ENCODE data around the gene ABLIM1.

DNA sequence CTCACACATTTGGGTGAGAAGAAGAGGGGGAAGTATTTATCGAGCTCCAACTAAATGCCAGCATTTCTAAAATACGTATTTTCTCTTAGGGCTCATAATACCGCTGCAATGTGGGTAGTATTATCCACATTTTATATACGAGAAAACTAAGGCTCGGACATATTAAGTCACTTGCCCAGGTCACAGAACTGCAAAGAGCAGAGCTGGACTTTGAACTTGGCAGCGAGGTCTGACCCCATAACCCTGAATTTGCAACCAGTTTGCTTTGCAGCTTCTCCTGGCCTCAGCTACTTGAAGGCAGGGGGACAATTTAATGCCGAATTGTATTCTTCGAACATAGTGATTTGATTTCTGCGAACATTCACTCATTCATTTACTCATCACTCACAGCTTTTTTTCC lies 7.2 kb downstream of the ABLIM1 start:
- TF ChIP-seq CTCF (IDR thresholded peaks at IDR 0.05), result no peak
- no peak for TF ChIP-seq POLR2AphosphoS5 (IDR thresholded peaks at IDR 0.05; ENCODE audit: low read depth, low read length)
- no peak for TF ChIP-seq SIN3A (IDR thresholded peaks at IDR 0.05; ENCODE audit: borderline replicate concordance, insufficient read depth, low read depth, low read length)
- TF ChIP-seq, protein P1, sequence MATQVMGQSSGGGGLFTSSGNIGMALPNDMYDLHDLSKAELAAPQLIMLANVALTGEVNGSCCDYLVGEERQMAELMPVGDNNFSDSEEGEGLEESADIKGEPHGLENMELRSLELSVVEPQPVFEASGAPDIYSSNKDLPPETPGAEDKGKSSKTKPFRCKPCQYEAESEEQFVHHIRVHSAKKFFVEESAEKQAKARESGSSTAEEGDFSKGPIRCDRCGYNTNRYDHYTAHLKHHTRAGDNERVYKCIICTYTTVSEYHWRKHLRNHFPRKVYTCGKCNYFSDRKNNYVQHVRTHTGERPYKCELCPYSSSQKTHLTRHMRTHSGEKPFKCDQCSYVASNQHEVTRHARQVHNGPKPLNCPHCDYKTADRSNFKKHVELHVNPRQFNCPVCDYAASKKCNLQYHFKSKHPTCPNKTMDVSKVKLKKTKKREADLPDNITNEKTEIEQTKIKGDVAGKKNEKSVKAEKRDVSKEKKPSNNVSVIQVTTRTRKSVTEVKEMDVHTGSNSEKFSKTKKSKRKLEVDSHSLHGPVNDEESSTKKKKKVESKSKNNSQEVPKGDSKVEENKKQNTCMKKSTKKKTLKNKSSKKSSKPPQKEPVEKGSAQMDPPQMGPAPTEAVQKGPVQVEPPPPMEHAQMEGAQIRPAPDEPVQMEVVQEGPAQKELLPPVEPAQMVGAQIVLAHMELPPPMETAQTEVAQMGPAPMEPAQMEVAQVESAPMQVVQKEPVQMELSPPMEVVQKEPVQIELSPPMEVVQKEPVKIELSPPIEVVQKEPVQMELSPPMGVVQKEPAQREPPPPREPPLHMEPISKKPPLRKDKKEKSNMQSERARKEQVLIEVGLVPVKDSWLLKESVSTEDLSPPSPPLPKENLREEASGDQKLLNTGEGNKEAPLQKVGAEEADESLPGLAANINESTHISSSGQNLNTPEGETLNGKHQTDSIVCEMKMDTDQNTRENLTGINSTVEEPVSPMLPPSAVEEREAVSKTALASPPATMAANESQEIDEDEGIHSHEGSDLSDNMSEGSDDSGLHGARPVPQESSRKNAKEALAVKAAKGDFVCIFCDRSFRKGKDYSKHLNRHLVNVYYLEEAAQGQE (IDR thresholded peaks at IDR 0.05; ENCODE audit: insufficient read depth in 1 of 2, low read depth in 2 of 2, low read length in 1 of 2), result no peak

Measured in Panc1 (cell line).